Omental fat pad (tissue), 4 donors: ENCODE measurements around the gene LDLR. TPM values are rescaled to one million over a fixed set of nuclear protein-coding genes. Genes with fewer than 3 reads are reported as not detected.
"Not testable (repeated sequence)": the region's sequence is repeated elsewhere in the genome, so short reads cannot be mapped to it uniquely, and the experiment has no call there.

Source experiments
- ATAC-seq: fragments of 150-250 bp; one replicate; pipeline ENCODE4 v1.9.1; 2016; ENCODE audit warnings: mild to moderate bottlenecking, moderate library complexity; ENCODE audit not compliant: low FRiP score
- DNase-seq: peaks from one replicate; pipeline ENCODE4 v3.0.0-alpha.2; 2019; ENCODE audit warnings: low spot score
- total RNA-seq, 4 donors: library from RNA; depleted of rRNA; stranded (reverse); fragments of >200 nt; gene quantifications; one replicate each; pipeline ENCODE4 v1.1.0, GENCODE V29; 2016
- TF ChIP-seq, protein P1 (sequence below), 3 donors: fragments of 450-650 bp; IDR thresholded peaks; one replicate each; pipeline ENCODE4 v1.5.1; 2016 to 2017; ENCODE audit warnings: antibody characterized with exemption in 3 of 3, mild to moderate bottlenecking in 3 of 3, moderate library complexity in 2 of 3

LDLR gene
- total RNA-seq, 4 donors from 2014 or later, result 21.2 to 397 (median 114) TPM

DNA sequence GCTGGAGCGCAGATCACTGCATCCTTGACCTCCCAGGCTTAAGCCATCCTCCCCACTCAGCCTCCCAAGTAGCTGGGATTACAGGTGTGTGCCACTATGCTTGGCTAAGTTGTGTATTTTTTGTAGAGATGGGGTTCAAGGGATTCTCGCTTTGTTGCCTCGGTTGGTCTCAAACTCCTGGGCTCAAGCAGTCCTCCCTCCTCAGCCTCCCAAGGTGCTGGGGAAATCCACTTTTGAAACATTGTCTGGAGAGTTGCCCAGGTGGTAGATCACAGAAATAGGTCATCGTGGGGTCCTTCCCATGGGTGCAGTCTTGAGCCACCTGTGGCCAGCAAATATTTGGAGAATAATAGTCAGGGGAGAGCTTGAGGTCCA, 5.2 kb downstream of the LDLR start:
- DNase-seq (no peak), ATAC-seq (no peak)
- TF ChIP-seq, protein P1, sequence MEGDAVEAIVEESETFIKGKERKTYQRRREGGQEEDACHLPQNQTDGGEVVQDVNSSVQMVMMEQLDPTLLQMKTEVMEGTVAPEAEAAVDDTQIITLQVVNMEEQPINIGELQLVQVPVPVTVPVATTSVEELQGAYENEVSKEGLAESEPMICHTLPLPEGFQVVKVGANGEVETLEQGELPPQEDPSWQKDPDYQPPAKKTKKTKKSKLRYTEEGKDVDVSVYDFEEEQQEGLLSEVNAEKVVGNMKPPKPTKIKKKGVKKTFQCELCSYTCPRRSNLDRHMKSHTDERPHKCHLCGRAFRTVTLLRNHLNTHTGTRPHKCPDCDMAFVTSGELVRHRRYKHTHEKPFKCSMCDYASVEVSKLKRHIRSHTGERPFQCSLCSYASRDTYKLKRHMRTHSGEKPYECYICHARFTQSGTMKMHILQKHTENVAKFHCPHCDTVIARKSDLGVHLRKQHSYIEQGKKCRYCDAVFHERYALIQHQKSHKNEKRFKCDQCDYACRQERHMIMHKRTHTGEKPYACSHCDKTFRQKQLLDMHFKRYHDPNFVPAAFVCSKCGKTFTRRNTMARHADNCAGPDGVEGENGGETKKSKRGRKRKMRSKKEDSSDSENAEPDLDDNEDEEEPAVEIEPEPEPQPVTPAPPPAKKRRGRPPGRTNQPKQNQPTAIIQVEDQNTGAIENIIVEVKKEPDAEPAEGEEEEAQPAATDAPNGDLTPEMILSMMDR (IDR thresholded peaks at IDR 0.05), result no peak

DNA sequence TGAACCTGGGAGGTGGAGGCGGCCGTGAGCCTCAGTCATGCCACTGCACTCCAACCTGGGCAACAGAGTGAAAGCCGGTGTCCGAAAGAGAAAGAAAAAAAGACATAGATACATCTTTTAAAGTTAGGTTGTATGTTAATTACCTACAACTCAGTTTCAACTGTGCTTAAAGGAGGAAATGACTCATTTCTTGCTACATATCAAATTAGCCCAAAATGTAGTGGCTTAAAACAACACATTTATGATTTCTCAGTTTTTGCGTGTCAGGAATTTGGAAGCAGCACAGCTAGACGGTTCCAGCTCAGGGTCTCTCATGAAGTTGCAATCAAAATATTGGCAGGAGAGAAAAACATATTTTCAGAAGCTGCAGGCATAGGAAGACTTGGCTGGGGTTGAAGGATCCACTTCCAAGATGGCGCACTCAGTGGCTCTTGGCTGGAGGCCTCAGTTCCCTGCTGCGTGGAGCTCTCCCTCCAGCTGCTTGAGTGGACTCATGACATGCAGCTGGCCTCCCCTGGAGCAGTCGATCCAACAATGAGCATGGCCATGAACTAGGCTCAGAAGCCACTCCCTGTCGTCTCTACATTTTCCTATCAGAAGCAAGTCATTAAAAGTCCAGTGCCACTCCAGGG, 7.1 kb downstream of the LDLR start:
- TF ChIP-seq, protein P1 (IDR thresholded peaks at IDR 0.05), result no peak
- DNase-seq (no peak), ATAC-seq (peak; percentile 3)

DNA sequence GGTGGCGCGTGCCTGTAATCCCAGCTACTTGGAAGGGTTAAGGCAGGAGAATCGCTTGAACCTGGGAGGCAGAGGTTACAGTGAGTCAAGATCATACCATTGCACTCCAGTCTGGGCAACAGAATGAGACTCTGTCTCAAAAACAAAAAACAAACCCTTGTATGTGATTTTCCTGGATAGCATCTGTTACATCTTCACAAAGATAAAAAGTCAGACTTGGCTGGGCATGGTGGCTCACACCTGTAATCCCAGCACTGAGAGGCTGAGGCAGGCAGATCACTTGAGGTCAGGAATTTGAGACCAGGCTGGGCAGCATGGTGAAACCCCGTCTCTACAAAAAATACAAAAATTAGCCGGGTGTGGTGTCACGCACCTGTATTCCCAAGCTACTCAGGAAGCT, 8.1 kb downstream of the LDLR start:
- ATAC-seq, DNase-seq: not testable (repeated sequence)

DNA sequence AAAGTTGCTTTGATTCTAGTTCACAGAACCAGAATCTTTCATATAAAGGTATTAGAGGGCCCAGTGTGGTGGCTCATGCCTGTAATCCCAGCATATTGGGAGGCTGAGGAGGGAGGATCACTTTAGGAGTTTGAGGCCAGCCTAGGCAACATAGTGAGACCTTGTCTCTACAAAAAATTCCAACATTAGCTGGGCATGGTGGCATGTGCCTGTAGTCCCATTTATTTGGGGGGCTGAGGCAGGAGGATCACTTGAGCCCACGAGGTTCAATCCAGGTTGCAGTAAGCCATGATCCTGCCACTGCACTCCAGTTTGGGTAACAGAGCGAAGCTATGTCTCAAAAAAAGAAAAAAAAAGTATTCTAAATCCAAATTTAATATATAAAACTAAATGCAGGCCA, 9.1 kb downstream of the LDLR start:
- DNase-seq, result no peak
- TF ChIP-seq, protein P1 (IDR thresholded peaks at IDR 0.05), result no peak
- ATAC-seq, result no peak

DNA sequence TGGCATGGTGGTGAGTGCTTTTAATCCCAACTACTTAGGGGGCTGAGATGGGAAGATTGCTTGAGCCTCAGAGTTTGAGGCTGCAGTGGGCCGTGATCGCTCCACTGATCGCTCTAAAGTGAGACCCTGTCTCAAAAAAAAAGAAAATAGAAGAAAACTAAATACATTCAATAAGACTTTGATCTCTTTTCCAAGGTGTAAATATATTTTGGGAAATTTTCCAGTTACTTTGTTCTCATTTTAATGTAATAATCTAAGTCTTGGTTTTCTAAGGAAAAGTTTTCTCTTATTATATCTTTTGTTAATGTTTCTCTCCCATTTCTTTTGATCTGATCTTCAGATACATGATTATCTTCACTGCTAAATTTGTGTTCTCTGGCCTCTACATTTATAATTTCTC, 9.6 kb downstream of the LDLR start:
- TF ChIP-seq, protein P1 (IDR thresholded peaks at IDR 0.05), result no peak
- ATAC-seq (no peak), DNase-seq (no peak)

DNA sequence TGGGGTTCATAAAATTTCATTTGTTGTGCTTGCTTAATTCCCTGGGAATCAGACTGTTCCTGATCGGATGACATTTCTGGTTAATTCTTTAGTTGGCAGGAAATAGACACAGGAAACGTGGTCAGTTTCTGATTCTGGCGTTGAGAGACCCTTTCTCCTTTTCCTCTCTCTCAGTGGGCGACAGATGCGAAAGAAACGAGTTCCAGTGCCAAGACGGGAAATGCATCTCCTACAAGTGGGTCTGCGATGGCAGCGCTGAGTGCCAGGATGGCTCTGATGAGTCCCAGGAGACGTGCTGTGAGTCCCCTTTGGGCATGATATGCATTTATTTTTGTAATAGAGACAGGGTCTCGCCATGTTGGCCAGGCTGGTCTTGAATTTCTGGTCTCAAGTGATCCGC, 10.8 kb downstream of the LDLR start:
- ATAC-seq (no peak), DNase-seq (no peak)
- TF ChIP-seq, protein P1 (IDR thresholded peaks at IDR 0.05), result no peak

DNA sequence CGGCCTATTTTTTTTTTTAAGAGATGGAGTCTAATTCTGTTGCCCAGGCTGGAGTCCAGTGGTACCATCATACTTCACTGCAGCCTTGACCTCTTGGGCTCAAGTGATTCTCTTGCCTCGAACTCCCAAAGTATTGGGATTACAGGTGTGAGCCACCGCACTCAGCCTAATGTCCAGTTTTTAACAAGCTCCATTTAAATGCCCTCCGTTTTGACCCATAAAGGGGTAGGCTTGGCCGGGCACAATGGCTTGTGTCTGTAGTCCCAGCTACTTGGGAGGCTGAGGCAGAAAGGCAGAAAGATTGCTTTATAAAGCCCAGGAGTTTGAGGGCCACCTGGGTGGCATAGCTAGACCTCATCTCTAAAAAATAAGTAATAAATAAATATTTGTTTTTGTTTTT, 11.8 kb downstream of the LDLR start:
- no peak for ATAC-seq
- TF ChIP-seq, protein P1 (IDR thresholded peaks at IDR 0.05), result no peak
- no peak for DNase-seq
